LNCaP clone FGC (cell line): ENCODE data around the gene WIPF1.
A peak's percentile ranks its signal among the peaks of the same experiment; 100 is the strongest.

ENCODE experiments used
- DNase-seq: peaks from one replicate; pipeline ENCODE4 v3.0.0-alpha.2; 2011; ENCODE audit warnings: low read depth
- H3K4me3 ChIP-seq: 2 replicates; pipeline ENCODE4 v1.5.1; 2011; ENCODE audit warnings: mild to moderate bottlenecking, low read depth, low read length, control low read depth
- TF ChIP-seq, protein P1 (sequence below): IDR thresholded peaks from 2 replicates; pipeline ENCODE4 v1.5.1; 2012; ENCODE audit warnings: mild to moderate bottlenecking; ENCODE audit not compliant: control insufficient read depth, insufficient read depth; ENCODE audit errors: extremely low read depth

Gene WIPF1

DNA sequence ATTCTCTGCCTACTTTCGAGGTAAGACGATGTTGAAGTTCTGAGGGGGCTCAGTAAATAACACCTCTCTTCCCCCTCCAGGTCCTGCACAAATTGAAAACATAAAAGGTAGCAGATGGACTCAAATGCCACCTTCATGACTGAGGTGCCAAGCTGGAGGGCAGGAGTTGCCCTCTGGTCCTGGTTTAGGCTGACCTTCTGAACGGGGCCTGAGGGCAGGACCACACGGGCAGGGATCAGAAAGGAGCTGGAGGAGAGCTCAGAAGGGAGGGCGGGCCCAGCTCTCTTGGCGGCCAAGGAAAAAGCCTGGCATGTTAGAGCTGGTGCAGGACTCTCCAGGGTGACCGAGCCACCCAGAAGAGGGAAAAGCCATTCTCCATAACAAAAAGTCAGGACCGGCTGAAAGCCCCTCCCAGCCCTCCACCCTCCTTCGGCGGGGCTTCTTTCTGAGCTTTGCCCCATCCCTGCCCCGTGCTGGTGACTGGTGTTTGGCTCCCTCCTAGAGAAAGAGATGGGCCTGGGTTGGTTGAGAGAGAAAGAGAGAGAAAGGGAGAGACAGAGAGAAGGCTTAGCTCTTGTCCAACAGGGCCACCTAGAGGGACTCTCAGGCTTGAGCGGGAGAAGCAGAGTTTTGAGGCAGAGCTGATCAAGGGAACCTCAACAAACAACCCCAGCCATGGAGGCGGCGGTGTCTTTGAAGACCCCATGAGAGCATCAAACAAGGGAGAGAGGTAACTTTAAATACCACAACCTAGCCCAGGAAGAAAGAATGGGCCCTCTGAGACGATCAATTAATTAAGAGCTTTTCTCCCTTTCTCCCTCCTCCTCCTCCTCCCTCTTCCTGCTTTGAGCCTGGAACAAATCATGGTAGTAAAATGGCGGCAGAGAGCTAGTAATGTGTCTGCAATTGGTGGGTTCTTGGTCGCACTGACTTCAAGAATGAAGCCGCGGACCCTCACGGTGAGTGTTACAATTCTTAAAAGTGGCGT, 50.8 kb downstream of the WIPF1 start:
- no peak for DNase-seq
- TF ChIP-seq, protein P1, sequence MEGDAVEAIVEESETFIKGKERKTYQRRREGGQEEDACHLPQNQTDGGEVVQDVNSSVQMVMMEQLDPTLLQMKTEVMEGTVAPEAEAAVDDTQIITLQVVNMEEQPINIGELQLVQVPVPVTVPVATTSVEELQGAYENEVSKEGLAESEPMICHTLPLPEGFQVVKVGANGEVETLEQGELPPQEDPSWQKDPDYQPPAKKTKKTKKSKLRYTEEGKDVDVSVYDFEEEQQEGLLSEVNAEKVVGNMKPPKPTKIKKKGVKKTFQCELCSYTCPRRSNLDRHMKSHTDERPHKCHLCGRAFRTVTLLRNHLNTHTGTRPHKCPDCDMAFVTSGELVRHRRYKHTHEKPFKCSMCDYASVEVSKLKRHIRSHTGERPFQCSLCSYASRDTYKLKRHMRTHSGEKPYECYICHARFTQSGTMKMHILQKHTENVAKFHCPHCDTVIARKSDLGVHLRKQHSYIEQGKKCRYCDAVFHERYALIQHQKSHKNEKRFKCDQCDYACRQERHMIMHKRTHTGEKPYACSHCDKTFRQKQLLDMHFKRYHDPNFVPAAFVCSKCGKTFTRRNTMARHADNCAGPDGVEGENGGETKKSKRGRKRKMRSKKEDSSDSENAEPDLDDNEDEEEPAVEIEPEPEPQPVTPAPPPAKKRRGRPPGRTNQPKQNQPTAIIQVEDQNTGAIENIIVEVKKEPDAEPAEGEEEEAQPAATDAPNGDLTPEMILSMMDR: peak; percentile 39; the same call in 1 of the 2 replicates

DNA sequence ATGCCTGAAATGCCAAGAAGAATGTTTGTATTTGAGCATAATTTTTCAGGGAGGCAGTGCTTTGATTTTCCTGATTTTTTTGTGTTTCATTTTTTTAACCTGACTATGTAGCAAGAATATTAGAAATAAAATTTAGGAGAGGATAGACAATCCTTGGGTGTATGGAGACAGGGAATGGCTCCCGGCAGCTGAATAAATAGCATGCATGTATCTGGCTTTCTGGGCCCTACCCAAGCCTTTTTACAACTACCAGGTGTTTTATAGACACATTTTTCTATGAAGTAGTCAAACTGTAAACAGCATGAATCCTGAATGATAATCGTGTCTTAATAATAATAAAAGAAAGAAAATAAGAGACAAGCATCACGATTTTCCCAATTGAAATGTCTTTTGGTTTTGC, 52.4 kb downstream of the WIPF1 start:
- no peak overlapping the region for H3K4me3 ChIP-seq
- TF ChIP-seq, protein P1: no peak

More for the DNA sequence above, 50.8 kb downstream of the WIPF1 start:
- H3K4me3 ChIP-seq: no peak overlapping the region

DNA sequence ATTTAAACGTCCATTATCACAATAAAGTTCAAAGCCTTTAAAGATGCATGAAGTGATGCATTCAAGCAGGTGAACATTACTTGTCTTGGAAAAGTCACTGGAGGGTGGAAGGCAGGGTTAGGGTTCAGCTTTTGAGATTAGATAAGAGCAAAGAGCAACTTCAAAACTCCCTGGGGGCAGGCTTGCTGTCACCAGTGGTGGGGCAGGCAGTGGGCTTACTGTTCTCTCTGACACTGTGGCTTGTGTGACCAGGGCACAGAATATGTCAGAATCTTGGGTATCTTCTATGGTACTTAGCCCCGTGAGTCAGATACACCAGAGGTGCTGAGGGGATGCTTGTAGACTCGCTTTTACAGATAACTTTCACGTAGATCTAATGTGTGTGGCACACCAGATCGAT, 52.8 kb downstream of the WIPF1 start:
- TF ChIP-seq, protein P1: no peak
- DNase-seq: no peak
- H3K4me3 ChIP-seq: no peak overlapping the region

More for the DNA sequence above, 52.4 kb downstream of the WIPF1 start:
- no peak for DNase-seq

DNA sequence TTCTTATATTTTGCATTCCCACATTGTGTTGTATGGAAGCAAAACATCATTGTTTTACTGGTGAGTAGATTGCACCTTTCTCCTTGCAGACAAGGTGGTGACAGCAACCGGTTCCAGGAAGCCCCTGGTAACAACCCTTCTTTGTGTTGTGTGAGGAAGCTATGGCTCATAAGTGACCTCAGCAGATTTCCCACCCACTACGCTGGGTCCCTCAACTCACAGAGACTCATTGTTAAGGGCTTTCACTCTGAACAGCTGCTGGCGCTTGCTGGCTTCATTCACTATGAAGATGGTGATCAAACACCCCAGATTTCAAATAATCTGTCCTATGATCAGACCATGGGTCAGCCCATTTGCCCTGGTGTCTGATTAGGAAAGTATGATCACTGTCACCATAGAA, 53.4 kb downstream of the WIPF1 start:
- no peak for DNase-seq
- H3K4me3 ChIP-seq: no peak overlapping the region
- TF ChIP-seq, protein P1: no peak

DNA sequence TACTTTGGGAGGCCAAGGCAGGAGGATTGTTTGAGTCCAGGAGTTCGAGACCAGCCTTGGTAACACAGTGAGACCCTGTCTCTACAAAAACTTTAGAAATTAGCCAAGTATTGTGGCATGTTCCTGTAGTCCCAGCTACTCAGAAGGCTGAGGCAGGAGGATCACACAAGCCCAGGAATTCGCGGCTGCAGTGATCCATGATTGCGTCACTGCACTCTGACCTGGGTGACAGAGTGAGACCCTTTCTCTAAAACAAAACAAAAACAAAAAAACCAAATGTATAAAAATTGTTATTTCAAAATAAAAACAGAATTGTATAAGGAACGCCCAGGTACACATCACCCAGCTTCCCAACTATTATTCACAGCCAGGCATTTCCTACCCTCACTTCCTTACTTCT, 56.7 kb downstream of the WIPF1 start:
- DNase-seq: no peak
- TF ChIP-seq, protein P1: no peak
- no peak overlapping the region for H3K4me3 ChIP-seq

DNA sequence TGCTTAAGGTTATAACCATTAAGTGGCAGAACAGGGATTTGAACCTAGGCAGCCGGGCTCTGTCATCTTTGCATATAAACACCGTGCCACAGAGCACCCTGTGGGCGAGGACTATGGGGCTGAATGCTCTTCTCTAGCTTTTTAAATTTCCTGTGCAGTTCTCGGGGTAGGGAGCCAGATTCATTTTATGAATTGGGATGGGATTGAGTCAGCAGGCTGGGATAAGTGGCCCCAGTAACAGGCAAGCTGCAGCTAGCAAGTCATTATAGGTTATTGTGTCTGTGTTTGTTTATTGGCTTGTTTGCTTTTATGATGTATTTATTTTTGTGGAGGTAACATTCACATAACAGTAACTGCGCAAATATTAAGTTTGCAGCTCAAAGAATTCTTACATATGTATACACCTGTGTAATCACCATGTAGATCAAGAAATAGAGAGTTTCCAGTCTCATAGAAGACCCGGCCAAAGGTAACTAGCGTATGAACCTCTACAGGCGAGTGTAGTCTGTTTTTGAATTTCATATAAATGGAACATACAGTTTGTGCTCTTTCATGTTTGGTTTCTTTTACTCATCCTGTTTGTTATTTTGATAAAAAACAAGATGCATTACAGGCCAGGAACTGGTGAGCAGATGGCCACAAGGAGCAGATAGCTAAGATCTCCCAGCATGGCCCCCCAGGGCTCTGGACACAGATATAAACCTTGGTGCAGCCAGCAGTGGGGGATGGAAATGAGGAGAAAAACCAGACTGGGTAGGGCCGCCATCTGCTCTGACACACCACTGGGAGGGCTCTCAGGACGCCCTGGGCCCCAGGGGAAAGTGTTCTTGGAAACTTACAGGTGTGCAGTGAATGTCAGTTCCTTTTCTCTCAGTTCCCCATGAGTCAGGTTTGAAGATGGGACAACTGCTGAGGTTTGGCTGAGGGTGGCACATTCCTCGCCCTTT, 61.6 kb downstream of the WIPF1 start:
- TF ChIP-seq, protein P1: no peak
- no peak overlapping the region for H3K4me3 ChIP-seq
- DNase-seq: peak; percentile 71
